ENCODE data around the gene GALNTL6.

Gene GALNTL6

DNA sequence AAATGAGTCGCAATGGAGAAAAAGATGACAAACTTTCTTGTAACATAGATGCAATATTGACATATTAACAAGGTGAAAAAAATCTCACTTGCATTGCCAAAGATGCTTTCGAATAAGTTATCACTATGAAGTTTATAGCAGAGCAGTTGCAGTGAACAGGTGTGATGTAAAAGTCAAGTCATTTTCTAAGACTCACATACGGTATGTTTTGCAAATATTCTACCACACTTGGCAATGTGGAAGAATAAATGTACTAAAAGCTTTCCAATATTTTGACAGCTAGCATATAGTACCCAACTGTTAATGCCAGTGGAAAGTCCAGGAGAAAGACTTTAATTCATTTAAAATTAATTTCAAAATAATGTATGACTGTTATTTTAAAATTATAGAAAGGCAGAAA lies 76.5 kb downstream of the GALNTL6 start:
- no peak for DNase-seq

GRCh38 chr4:171891038-171891437 lies 77.8 kb downstream of the GALNTL6 start:
- DNase-seq: no peak

DNA sequence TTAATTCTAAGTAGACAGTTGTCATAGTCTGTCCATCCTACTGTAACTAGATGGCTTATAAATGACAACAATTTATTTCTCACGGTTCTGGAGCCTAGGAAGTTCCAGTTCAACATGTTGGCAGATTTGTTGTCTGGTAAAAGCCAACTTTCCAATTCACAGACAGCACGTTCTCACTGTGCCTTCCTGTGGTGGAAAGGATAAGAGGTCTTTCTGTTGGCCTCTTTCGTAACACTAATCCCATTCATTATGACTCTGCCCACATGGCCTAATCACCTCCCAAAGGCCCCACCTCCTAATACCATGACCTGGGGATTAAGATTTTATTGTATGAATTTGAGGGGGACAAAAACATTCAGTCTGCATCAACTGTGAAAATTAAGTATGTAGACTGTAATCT lies 83.2 kb downstream of the GALNTL6 start:
- DNase-seq: no peak

DNA sequence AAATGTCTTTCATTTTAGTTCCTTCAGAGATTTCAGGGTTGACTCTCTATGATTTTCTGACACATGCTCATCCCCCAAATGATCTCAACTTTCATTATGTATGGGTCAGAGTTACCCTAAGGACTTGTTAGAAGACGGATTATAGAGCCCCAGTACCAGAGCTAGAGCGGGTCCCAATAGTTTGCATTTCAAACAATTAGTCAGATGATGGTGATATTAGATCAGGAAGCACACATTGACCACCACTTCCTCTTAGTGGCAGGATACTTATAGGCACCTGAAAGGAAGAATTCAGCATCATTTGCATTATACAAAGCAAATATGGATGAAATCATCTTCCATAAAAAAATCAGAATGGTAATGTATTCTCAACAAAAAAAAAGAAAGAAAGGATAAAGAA lies 106.1 kb downstream of the GALNTL6 start:
- DNase-seq: no peak

DNA sequence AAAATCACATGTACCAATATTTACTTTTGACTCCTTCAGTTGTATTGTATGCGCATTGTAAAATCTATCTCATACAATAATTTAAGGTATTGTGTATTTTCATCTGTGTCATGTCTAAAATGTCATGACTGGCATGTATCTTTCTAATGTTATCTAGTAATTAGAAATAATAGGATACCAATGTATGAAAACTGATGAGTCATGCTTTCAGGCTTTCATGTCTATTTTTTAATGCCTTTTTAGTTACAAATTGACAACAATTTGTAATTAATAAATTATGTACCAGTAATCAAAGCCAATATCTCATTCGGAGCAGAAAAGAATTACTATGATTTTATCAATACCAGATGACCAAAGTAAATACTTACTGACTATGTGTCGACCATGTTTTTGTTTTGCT lies 107.7 kb downstream of the GALNTL6 start:
- no peak for DNase-seq

DNA sequence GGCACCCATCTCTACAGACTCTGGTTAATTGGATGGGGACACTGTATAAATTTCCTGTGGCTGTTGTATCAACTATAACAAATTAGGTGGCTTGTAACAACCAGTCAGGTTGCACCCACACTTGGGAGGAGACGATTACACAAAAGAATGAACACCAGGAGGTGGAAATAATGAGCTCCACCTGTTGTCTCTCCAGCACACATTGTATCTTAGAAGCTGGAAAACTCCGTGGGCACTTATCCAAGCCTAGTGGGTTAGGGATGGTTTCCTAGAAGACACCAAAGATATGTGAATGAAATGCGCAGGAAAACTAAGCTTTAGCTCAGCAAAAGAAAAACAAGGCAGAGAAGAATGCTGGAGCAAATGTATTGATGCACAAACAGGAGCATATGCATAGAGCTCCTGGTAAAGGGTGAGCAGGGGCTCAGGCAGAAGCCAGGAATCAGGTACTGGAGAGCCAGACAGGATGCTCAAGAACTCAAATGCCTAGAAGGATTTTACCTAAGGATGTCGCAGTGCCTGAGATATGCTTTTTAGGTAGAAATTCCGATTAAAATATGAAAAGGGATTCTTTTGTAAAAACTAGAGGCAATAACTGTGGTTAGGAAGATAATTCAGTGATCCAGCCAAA lies 111.7 kb downstream of the GALNTL6 start:
- DNase-seq: peak; percentile 25

- DNase-seq: no peak
These were observed 115.1 kb downstream of the GALNTL6 start for GRCh38 chr4:171928336-171928735.

GRCh38 chr4:171929477-171929876 lies 116.3 kb downstream of the GALNTL6 start:
- no peak for DNase-seq

GRCh38 chr4:171929907-171930306 lies 116.7 kb downstream of the GALNTL6 start:
- DNase-seq: no peak

DNA sequence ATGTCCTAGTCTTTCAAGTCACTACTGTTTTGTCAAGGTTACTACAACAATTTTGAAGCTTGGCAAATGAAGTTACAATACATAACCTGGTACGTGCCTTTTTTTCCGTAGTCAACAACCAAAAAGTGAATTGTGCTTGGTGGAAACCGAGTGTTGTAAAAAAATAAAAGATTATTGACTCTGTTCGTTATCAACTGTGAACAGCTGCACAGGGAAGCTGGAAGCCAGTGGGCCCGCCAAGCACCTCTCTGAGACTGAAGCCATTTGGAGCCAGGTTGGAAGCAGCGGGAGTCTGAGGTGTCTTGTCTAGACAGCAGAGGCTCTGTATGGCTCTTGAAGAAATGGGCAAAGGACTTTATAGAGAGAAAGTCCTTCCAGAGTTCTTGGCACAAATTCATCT lies 119.0 kb downstream of the GALNTL6 start:
- no peak for DNase-seq

DNA sequence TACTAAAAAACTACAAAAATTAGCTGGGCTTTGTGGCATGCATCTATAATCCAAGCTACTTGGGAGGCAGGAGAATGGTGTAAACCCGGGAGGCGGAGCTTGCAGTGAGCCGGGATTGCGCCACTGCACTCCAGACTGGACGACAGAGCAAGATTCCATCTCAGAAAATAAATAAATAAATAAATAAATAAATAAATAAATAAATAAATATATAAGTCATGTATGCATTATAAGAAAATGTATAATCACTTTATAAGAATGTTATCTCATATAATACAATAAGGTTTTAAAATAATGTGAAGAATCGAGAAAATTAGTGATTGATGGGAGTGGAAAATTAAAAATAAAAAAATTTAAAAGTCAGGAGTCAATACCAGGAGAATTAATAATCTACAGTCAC lies 127.5 kb downstream of the GALNTL6 start:
- DNase-seq: no peak

DNA sequence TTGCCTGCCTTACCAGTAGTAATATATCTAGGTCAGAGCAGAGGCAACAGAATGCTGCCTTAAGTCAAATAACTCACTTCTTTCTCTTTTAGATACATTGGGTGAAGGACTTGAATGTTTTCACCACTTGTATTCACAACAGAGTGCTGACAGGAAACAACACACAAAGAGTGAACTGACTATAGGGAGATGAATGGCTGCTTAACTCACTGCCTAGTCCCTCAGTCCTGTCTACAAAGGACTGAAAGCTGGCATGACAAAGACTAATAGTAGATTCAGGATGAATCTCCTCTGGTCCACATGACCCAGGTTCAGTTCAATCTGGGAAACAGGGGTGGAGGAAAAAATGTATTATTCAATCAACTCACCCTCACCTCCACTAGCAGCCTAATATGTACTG lies 134.2 kb downstream of the GALNTL6 start:
- DNase-seq: no peak

DNA sequence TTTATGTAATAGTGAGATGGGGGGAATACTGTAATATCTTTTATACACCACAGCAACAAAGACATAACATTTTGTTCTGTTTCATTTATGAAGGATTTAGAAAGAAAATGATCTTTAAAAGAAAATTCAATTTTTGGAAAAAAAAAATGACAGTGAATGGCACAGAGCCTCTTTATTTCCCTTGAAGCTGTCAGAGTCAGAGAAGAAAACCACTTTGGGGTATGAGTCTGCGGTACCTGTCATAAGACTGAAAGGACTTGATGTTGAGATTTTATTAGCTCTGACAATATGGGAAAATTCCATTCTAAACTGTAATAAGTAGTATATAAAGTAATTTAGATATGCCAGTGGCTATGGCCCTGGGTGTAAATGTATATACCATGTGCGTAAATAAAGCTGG lies 134.8 kb downstream of the GALNTL6 start:
- DNase-seq: no peak

DNA sequence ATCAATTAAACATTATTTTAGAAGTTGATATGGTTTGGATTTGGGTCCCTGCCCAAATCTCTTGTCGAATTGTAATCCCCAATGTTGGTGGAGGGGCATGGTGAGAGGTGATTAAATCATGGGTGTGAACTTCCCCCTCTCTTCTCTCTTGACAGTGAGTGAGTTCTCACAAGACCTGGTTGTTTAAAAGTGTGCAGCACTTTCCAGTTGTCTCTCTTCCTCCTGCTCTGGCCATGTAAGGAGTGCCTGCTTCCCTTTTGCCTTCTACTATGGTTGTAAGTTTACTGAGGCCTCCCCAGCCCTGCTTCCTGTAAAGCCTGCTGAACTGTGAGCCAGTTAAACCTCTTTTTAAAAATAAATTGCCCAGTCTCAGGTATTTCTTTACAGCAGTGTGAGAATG lies 141.4 kb downstream of the GALNTL6 start:
- DNase-seq: no peak

GRCh38 chr4:171956678-171957077 lies 143.5 kb downstream of the GALNTL6 start:
- no peak for DNase-seq

DNA sequence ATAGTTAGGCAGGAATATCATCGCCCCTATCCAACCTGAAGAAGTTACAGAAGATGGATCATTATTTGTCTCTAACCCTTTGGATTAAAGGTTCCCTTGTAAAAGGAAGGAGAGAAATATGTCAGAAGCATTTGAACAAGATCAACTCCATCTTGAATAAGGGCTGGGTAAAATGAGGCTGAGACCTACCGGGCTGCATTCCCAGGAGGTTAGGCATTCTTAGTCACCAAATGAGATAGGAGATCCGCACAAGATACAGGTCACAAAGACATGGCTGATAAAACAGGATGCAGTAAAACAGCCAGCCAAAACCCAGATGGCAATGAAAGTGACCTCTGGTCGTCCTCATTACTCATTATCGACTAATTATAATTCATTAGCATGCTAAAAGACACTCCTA lies 148.9 kb downstream of the GALNTL6 start:
- DNase-seq: no peak

- no peak for DNase-seq
These were observed 153.2 kb downstream of the GALNTL6 start for GRCh38 chr4:171966356-171966755.

DNA sequence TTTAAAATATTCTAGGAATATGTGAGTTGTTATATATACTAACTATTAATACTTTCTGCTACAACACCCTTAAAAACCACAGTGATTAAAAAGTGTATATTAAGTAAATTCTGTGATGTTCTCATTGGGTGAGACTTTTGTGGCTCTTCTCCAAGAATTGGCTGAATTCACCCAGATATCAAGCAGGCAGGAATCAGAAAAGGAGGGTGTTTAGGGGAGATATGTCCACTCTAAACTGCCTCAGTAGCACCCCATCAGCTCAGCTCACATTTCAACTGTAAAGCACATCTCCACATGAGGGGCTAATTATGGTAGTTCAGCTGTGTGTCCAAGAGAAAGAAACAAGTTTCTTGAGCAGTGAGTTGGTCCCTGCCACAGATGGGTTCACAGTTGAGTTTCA lies 165.0 kb downstream of the GALNTL6 start:
- no peak for DNase-seq

DNA sequence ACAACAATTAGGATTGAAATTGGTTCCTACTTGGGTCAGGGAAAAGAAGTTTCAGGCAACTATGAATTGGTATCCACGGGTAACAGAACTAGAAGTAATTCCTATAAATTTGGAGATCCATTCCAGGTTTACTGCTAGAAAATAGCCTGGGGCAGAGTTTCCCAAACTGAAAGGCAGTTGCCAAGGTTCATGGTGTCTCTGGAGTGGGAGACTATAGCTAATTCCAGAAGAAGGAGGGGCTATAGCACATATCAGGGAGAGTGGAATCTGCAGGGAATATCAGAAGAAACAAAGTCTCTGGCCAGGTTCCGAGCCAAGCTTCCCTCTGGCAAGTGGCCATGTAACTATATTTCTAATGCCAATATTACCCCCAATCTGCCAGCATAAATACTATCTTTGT lies 166.3 kb downstream of the GALNTL6 start:
- no peak for DNase-seq

DNA sequence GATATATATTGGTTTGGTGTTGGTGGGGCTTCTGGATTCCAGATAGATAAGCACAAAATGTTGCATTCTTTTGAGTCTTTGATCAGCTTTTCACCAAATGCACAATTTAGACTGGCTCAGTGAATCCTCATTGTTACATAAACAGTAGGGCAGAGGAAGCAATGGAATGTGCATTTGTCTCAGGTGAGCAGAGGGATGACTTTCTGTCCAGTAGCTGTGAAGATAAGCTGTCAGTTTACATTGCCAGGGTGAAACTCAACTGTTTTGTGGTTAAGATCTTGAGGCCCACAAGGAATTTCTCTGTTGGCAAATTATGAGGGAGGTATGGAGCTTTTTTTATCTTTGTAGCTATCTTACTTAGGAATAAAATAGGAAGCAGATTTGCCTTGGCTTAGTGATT lies 168.0 kb downstream of the GALNTL6 start:
- no peak for DNase-seq

DNA sequence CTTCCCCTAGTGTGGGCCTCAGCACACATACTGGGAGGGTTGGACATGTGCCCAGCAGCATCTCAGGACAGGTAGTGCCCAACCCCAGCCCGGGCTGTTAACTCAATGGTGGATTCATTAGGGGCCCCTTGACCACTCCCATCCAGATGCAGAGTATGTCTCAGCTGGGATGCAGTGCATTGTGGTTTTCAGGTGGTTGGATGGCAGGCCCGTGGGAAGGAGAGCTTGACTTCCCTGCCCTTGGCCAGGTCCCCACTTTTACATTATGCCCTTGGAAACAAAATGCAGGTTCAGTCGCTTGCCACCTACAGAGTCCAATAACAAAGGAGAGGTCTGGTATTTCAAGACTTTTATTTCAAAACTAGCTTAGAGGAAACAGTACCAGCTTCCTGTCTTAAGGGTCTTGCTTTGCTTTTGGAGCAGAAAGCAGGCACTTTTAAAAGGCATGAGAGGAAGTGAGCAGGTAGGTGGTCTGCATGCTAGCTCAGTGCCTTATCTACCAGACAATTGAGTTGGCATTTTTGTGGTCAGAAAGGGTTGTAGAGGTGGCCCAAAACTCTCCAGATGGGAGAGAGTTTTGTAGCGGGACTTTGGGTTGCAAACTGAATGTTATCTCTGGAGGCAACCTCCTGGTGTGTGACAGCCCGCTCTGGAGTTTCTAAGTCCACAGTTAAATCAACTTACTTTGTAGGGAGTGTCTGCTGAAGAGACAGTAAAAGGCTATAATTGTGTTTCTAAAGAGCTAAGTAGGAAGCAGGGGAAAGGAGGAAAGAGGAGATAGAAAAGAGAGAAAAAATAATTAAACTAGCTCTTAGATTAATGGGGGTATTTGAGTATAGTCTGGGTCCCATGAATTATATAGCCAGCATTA lies 171.0 kb downstream of the GALNTL6 start:
- no peak for DNase-seq

DNA sequence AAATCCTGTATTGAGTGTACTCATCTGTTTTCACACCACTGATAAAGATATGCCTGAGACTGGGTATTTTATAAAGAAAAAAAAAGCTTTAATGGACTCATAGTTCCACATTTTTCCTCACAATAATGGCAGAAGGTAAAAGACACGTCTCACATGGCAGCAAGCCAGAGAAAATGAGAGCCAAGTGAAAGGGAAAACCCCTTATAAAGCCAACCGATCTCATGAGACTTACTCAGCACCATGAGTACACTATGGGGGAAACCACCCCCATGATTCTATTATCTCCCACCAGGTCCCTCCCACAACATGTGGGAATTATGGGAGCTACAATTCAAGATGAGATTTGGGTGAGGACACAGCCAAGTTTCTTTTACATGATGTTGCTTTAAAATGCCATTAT lies 171.9 kb downstream of the GALNTL6 start:
- no peak for DNase-seq

- no peak for DNase-seq
These were observed 180.0 kb downstream of the GALNTL6 start for GRCh38 chr4:171993247-171993646.

DNA sequence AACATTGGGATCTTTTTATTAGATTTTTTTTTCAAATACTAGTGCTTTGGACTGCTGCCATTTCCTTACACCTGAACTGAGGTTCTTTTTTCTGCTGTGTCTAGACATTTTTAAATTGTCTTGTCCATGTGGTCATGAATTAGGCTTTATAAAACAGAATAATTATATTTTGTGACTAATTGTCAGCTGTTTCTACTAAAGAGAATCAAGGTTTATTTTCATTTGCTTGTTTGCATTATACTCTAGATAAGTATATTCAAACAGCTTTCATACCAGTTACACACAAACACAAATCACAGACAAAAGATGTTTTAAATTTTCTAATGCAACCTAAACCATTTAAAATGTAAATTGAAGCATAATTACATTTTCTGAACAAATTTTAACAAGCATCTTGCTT lies 194.7 kb downstream of the GALNTL6 start:
- no peak for DNase-seq

Measured in NCI-H1417 treated with DMSO at 0.1 percent for 48 hours (cell line).